SK-N-SH (cell line): Measurements from ENCODE around the gene PRKX. TPM values are rescaled to one million over a fixed set of nuclear protein-coding genes. Genes with fewer than 3 reads are reported as not detected.

Experiments
- CTCF ChIA-PET: fragments of 300-600, 350-600 bp; formaldehyde crosslinking; extraction: SDS; loops from one replicate; lab custom pipeline; 2021; lab: Yijun Ruan, JAX
- POLR2A ChIA-PET: fragments of 350-600 bp; sonication (Branson Sonifier 250); formaldehyde crosslinking; extraction: SDS; loops from one replicate; lab custom pipeline; 2020; ENCODE audit warnings: antibody characterized with exemption, inconsistent platforms; lab: Yijun Ruan, JAX
- DNase-seq: peaks from one replicate; pipeline ENCODE4 v3.0.0; 2012
- H2AFZ ChIP-seq: fragments of 200-600 bp; sonication (generic); 2 replicates; pipeline ENCODE4 v1.8.1; 2016; ENCODE audit warnings: antibody characterized with exemption, mild to moderate bottlenecking, low read depth
- H3F3A ChIP-seq: fragments of 200-600 bp; sonication (generic); replicated peaks from 2 replicates; pipeline ENCODE3; 2016; ENCODE audit warnings: antibody characterized with exemption, mild to moderate bottlenecking; ENCODE audit not compliant: insufficient read depth
- H3K27ac ChIP-seq, 2 experiments: fragments of 200-500 bp in 1 of 2; fragments of 200-600 bp in 1 of 2; sonication (Bioruptor generic) in 1 of 2; sonication (generic), shearing (Covaris generic) in 1 of 2; 2 replicates each; pipeline versions ENCODE4 v1.5.1 to v1.6.1; 2014 to 2016; ENCODE audit warnings: low read depth in 2 of 2, inconsistent platforms in 1 of 2, low read length in 1 of 2, mild to moderate bottlenecking in 1 of 2, mixed read lengths in 1 of 2
- H3K27me3 ChIP-seq: fragments of 200-600 bp; sonication (generic), shearing (Covaris generic); 2 replicates; pipeline ENCODE4 v1.6.1; 2016; ENCODE audit warnings: mixed run types; ENCODE audit not compliant: insufficient read depth
- H3K36me3 ChIP-seq, 2 experiments: fragments of 200-500 bp in 1 of 2; fragments of 200-600 bp in 1 of 2; sonication (Bioruptor generic) in 1 of 2; sonication (generic) in 1 of 2; replicated peaks in 1 of 2; 2 replicates each; pipeline versions ENCODE3 to v1.5.1; 2014 to 2016; ENCODE audit warnings: low read length in 1 of 2, mild to moderate bottlenecking in 1 of 2; ENCODE audit not compliant: insufficient read depth in 2 of 2, control insufficient read depth in 1 of 2
- H3K4me1 ChIP-seq, 2 experiments: fragments of 200-500 bp in 1 of 2; fragments of 200-600 bp in 1 of 2; sonication (Bioruptor generic) in 1 of 2; sonication (generic), shearing (Covaris generic) in 1 of 2; 2 replicates each; pipeline versions ENCODE4 v1.5.1 to v1.6.1; 2014 to 2016; ENCODE audit warnings: low read depth in 1 of 2, low read length in 1 of 2, mixed run types in 1 of 2; ENCODE audit not compliant: insufficient read depth in 2 of 2, control insufficient read depth in 1 of 2
- H3K4me2 ChIP-seq: fragments of 200-600 bp; sonication (generic), shearing (Covaris generic); 2 replicates; pipeline ENCODE4 v1.6.1; 2017; ENCODE audit warnings: mixed run types
- H3K4me3 ChIP-seq, 2 experiments: fragments of 200-500 bp in 1 of 2; fragments of 200-600 bp in 1 of 2; sonication (Bioruptor generic) in 1 of 2; sonication (generic), shearing (Covaris generic) in 1 of 2; 2 replicates each; pipeline versions ENCODE4 v1.5.1 to v1.8.1; 2014 to 2016; ENCODE audit warnings: low read depth in 2 of 2, inconsistent platforms in 1 of 2, low read length in 1 of 2, mild to moderate bottlenecking in 1 of 2, mixed read lengths in 1 of 2, moderate library complexity in 1 of 2
- H3K79me2 ChIP-seq: fragments of 200-600 bp; sonication (generic); 2 replicates; pipeline ENCODE4 v1.8.1; 2017; ENCODE audit warnings: mild to moderate bottlenecking; ENCODE audit not compliant: insufficient read depth
- H3K9ac ChIP-seq: fragments of 200-600 bp; sonication (generic); 2 replicates; pipeline ENCODE4 v1.6.1; 2017; ENCODE audit warnings: mixed run types
- H3K9me2 ChIP-seq: fragments of 200-600 bp; sonication (generic); 2 replicates; pipeline ENCODE4 v1.6.1; 2017; ENCODE audit warnings: mixed run types
- H3K9me3 ChIP-seq: fragments of 200-600 bp; sonication (generic); 2 replicates; pipeline ENCODE4 v1.6.1; 2017; ENCODE audit warnings: mixed run types, mild to moderate bottlenecking, moderate library complexity
- H4K20me1 ChIP-seq: fragments of 200-600 bp; sonication (generic); 2 replicates; pipeline ENCODE4 v1.6.1; 2017; ENCODE audit warnings: mild to moderate bottlenecking, mixed run types; ENCODE audit not compliant: insufficient read depth
- CTCF ChIP-seq: fragments of 200-600 bp; sonication (generic); IDR thresholded peaks from 2 replicates; pipeline ENCODE4 v1.6.1; 2017; ENCODE audit warnings: antibody characterized with exemption, mild to moderate bottlenecking, moderate library complexity
- ELF1 ChIP-seq: IDR thresholded peaks from 2 replicates; pipeline ENCODE4 v1.4.0; 2012
- EP300 ChIP-seq, 2 experiments: IDR thresholded peaks; 2 replicates each; pipeline versions ENCODE4 v1.4.0 to v1.6.1; 2012; ENCODE audit warnings: borderline replicate concordance in 1 of 2, low read depth in 1 of 2, low read length in 1 of 2
- FOSL2 ChIP-seq: IDR thresholded peaks from 2 replicates; pipeline ENCODE4 v1.4.0; 2012; ENCODE audit warnings: low read depth, mild to moderate bottlenecking, moderate library complexity, borderline replicate concordance
- FOXM1 ChIP-seq: IDR thresholded peaks from 2 replicates; pipeline ENCODE4 v1.4.0; 2012; ENCODE audit warnings: low read depth, mild to moderate bottlenecking
- GABPA ChIP-seq: IDR thresholded peaks from 2 replicates; pipeline ENCODE4 v1.4.0; 2012; ENCODE audit warnings: low read depth, mild to moderate bottlenecking
- NFIC ChIP-seq: IDR thresholded peaks from 2 replicates; pipeline ENCODE4 v1.4.0; 2012; ENCODE audit warnings: borderline replicate concordance
- RAD21 ChIP-seq: IDR thresholded peaks from 2 replicates; pipeline ENCODE4 v1.6.1; 2012; ENCODE audit warnings: mild to moderate bottlenecking, low read length
- SMC3 ChIP-seq: IDR thresholded peaks from 2 replicates; pipeline ENCODE4 v1.6.1; 2012; ENCODE audit warnings: low read depth, low read length, improper control_type of control experiment
- USF1 ChIP-seq: IDR thresholded peaks from 2 replicates; pipeline ENCODE4 v1.4.0; 2012; ENCODE audit warnings: low read depth, borderline replicate concordance
- YY1 ChIP-seq: IDR thresholded peaks from 2 replicates; pipeline ENCODE4 v1.4.0; 2012; ENCODE audit warnings: low read depth, mild to moderate bottlenecking
- WGBS: methylation state at CpG from one replicate; pipeline ENCODE4 v1.1.6; 2017; ENCODE audit warnings: low lambda C conversion rate; 5-methylcytosine and 5-hydroxymethylcytosine counted together
- polyA plus RNA-seq, 3 experiments: library from polyadenylated mRNA; depleted of rRNA; stranded (reverse); fragments of >200 nt; gene quantifications; 2 replicates each; pipeline ENCODE4 v1.2.3, GENCODE V29; 2012
- TF ChIP-seq, protein P1 (sequence below): fragments of 150-350 bp; IDR thresholded peaks from 2 replicates; pipeline ENCODE4 v1.6.1; 2017; ENCODE audit warnings: antibody characterized with exemption, low read length, low read depth, borderline replicate concordance
- TF ChIP-seq, protein P2 (sequence below): fragments of 150-350 bp; IDR thresholded peaks from 2 replicates; pipeline ENCODE4 v1.6.1; 2016; ENCODE audit warnings: mild to moderate bottlenecking, low read depth, low read length

The PRKX gene
- polyA plus RNA-seq, 1 of the 3 experiments (the other 2 are of a cell fraction), result 6.5 TPM

GRCh38 chrX:3639236-3639635, 74.2 kb downstream of the PRKX start:
- no peak overlapping the region for H3K4me3 ChIP-seq
- H3K4me2 ChIP-seq, result no peak overlapping the region
- no peaks in the 10 kb centered on the region for H4K20me1 ChIP-seq
- POLR2A ChIA-PET, result no interaction called here
- H3F3A ChIP-seq, result no peaks in the 10 kb centered on the region
- peak; percentile 28 for DNase-seq
- TF ChIP-seq RAD21 (no peak), FOSL2 (no peak), YY1 (no peak), EP300 (IDR thresholded peaks at IDR 0.05; ENCODE audit: borderline replicate concordance in 1 of 2, low read depth in 1 of 2, low read length in 1 of 2) (no peak), USF1 (no peak), GABPA (no peak), FOXM1 (no peak), ELF1 (no peak)
- TF ChIP-seq, protein P1, sequence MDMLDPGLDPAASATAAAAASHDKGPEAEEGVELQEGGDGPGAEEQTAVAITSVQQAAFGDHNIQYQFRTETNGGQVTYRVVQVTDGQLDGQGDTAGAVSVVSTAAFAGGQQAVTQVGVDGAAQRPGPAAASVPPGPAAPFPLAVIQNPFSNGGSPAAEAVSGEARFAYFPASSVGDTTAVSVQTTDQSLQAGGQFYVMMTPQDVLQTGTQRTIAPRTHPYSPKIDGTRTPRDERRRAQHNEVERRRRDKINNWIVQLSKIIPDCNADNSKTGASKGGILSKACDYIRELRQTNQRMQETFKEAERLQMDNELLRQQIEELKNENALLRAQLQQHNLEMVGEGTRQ, result no peak
- no peak overlapping the region for H3K27ac ChIP-seq
- no peaks in the 10 kb centered on the region for H3K4me1 ChIP-seq
- no peaks in the 10 kb centered on the region for H3K27me3 ChIP-seq
- no peaks in the 10 kb centered on the region for H3K79me2 ChIP-seq
- H2AFZ ChIP-seq, result no peak overlapping the region
- no peaks in the 10 kb centered on the region for H3K36me3 ChIP-seq
- CTCF ChIA-PET, result no interaction called here
- H3K9ac ChIP-seq, result no peak overlapping the region
- no peaks in the 10 kb centered on the region for H3K9me3 ChIP-seq
- WGBS, result 46% methylated on average over 2 of the region's 2 CpGs
- no peaks in the 10 kb centered on the region for H3K9me2 ChIP-seq

- no peaks in the 10 kb centered on the region for H3K36me3 ChIP-seq
- DNase-seq, result peak; percentile 57
- H3K9me3 ChIP-seq, result no peaks in the 10 kb centered on the region
- H3K9me2 ChIP-seq, result no peaks in the 10 kb centered on the region
- no peaks in the 10 kb centered on the region for H3K79me2 ChIP-seq
- no peak overlapping the region for H2AFZ ChIP-seq
- no peaks in the 10 kb centered on the region for H3F3A ChIP-seq
- 7% methylated on average over 6 of the region's 6 CpGs for WGBS
- H3K4me2 ChIP-seq, result no peak overlapping the region
- no peaks in the 10 kb centered on the region for H4K20me1 ChIP-seq
- CTCF ChIA-PET, result interaction anchor here (0.6 to 0.7 kb wide), 2 partner anchors 181 to 521 kb away, joined by 3 to 4 read pairs; no protein-coding TSS in a partner anchor
- TF ChIP-seq CTCF (peak; percentile 89), GABPA (no peak), NFIC (no peak), YY1 (no peak), SMC3 (peak; percentile 55), RAD21 (peak; percentile 73)
- TF ChIP-seq, protein P2, sequence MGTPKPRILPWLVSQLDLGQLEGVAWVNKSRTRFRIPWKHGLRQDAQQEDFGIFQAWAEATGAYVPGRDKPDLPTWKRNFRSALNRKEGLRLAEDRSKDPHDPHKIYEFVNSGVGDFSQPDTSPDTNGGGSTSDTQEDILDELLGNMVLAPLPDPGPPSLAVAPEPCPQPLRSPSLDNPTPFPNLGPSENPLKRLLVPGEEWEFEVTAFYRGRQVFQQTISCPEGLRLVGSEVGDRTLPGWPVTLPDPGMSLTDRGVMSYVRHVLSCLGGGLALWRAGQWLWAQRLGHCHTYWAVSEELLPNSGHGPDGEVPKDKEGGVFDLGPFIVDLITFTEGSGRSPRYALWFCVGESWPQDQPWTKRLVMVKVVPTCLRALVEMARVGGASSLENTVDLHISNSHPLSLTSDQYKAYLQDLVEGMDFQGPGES, result no peak
- POLR2A ChIA-PET, result no interaction called here
- H3K4me3 ChIP-seq, result no peak overlapping the region
- no peaks in the 10 kb centered on the region for H3K4me1 ChIP-seq
- no peak overlapping the region for H3K27ac ChIP-seq
- H3K9ac ChIP-seq, result no peak overlapping the region
- no peaks in the 10 kb centered on the region; the same call in 1 of the 2 replicates for H3K27me3 ChIP-seq
Observed at GRCh38 chrX:3638280-3638873, 75.1 kb downstream of the PRKX start.
